Choroid plexus epithelial cell (primary cell): ENCODE results near the gene NMT2.
A peak's percentile ranks its signal among the peaks of the same experiment; 100 is the strongest.

ENCODE experiments used
- DNase-seq: peaks from one replicate; pipeline ENCODE4 v3.0.0-alpha.2; 2010; ENCODE audit warnings: low read depth
- H3K4me3 ChIP-seq: 2 replicates; pipeline ENCODE4 v1.5.1; 2011; ENCODE audit warnings: low read depth, mild to moderate bottlenecking, control low read depth, low read length, moderate library complexity
- CTCF ChIP-seq: conservative IDR thresholded peaks from 2 replicates; pipeline ENCODE4 v1.5.1; 2011; ENCODE audit warnings: low read depth, mild to moderate bottlenecking, control low read depth, inconsistent platforms, low read length, moderate library complexity

Gene NMT2

DNA sequence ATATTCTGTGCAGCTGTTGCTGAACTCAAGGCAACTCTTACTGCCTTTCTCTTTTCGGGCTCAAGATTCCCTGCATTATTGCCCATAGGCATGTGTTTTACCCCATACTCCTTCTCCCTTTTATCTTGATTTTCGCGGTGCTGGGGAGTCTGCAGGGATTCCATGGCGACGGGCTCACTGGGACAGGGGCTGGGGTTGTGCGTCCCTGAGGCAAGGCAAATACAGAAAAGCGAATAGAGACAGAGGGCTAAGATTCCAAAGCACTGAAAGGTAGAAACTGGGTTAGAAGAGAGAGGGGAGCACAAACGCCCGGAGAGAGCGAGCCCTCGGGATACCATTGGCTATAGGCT is 71.9 kb downstream of the NMT2 start:
- TF ChIP-seq CTCF: no peak
- H3K4me3 ChIP-seq: peak overlapping the region; percentile 91
- DNase-seq: no peak

- DNase-seq: no peak
- TF ChIP-seq CTCF: no peak
- H3K4me3 ChIP-seq: no peak overlapping the region
Observed at GRCh38 chr10:15092855-15093408, 75.6 kb downstream of the NMT2 start.

- DNase-seq: no peak
- TF ChIP-seq CTCF: no peak
- H3K4me3 ChIP-seq: no peak overlapping the region
Observed at GRCh38 chr10:15091418-15091817, 77.1 kb downstream of the NMT2 start.

- TF ChIP-seq CTCF: peak; percentile 25
- H3K4me3 ChIP-seq: peak within 1 kb of the TSS; percentile 72
- DNase-seq: peak; percentile 81
Observed at GRCh38 chr10:15088428-15089261, 79.8 kb downstream of the NMT2 start, which contains the start of gene ACBD7. Gene ACBD7, minus strand, starts transcription at chr10:15088776. Its CDS starts 48 bp downstream, at chr10:15088728.

DNA sequence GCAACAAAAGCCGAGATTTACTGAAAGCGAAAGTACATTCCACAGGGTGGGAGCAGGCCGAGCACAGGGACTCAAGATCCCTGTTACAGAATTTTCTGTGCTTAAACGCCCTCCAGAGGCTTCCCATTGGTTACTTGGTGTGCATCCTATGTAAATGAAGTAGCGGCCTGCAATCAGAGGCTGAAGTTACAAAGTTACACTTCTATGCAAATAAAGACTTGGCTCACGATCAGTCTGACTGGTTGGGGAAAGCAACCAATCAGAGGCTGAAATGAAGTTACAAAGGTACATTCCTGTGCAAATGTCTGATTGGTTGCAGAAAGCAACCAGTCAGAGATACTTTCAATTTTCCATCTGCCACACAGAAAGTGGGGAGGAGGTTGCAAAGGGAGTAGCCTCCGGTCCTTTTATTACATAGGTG is 84.0 kb downstream of the NMT2 start:
- DNase-seq: peak; percentile 100
- peak overlapping the region; percentile 62 for H3K4me3 ChIP-seq
- peak; percentile 0 for TF ChIP-seq CTCF

DNA sequence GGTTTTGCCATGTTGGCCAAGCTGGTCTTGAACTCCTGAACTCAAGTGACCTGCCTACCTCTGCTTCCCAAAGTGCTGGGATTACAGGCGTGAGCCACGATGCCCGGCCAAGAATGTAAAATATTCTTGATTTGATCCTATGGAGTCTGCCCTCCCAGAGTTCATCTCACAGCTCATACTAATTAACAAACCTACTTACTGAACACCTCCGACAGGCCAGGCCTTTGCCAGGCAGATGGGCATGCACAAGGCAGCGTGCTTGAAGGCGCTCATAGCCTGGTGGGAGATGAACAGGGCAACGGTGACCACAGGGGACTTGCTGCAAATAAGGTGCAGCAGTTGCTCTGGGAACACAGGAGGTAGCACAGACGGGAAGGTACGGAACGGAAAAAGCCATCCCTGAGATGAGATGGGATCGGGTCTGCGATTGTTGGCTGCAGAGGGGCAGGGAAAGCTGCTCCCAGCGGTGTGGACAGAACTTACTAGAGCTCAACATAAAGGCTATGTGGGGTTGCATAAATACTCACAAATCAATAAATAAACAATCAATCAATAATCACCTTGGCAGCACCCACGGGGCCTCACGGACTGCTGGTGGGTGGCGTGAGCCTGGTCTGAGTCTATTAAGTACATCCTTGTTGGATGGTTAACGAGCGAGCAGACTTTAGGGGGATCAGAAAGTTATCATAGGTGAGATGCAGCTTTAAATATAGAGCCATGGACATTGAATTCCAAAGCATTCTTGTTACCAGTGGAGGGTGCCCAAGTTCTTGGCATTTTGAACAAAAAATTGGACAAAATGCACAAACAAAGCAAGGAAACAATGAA is 84.6 kb downstream of the NMT2 start:
- no peak for DNase-seq
- TF ChIP-seq CTCF: peak; percentile 8
- peak overlapping the region; percentile 62 for H3K4me3 ChIP-seq
